ENCODE data around the gene ITGA11.
A peak's percentile ranks its signal among the peaks of the same experiment; 100 is the strongest.

ITGA11 gene

GRCh38 chr15:68298882-68299381 lies 133.0 kb downstream of the ITGA11 start:
- peaks cover 6 to 38% of the 10 kb centered on the region in 2 donors for H3K4me1 ChIP-seq (ENCODE audit: control insufficient read depth in 1 of 2, insufficient read depth in 2 of 2, low read length in 2 of 2)
- peak overlapping the region; percentile 41 to 54 for H3K4me3 ChIP-seq (ENCODE audit: low read depth in 1 of 2, low read length in 2 of 2)
- H3K36me3 ChIP-seq (ENCODE audit: control insufficient read depth in 1 of 2, insufficient read depth in 2 of 2, low read length in 2 of 2) = peaks cover 0 to 3% of the 10 kb centered on the region in 2 donors
- no peaks in the 10 kb centered on the region for H3K27me3 ChIP-seq (ENCODE audit: low read depth, low read length)
- H3K27ac ChIP-seq (ENCODE audit: low read length) = peak overlapping the region; percentile 42
- no peaks in the 10 kb centered on the region for H3K9me3 ChIP-seq (ENCODE audit: control insufficient read depth in 1 of 2, low read length in 2 of 2)

GRCh38 chr15:68298336-68298735 lies 133.6 kb downstream of the ITGA11 start:
- peaks cover 3% of the 10 kb centered on the region in 2 donors for H3K36me3 ChIP-seq (ENCODE audit: control insufficient read depth in 1 of 2, insufficient read depth in 2 of 2, low read length in 2 of 2)
- no peaks in the 10 kb centered on the region for H3K9me3 ChIP-seq (ENCODE audit: control insufficient read depth in 1 of 2, low read length in 2 of 2)
- no peaks in the 10 kb centered on the region for H3K27me3 ChIP-seq (ENCODE audit: low read depth, low read length)
- H3K4me3 ChIP-seq (ENCODE audit: low read depth in 1 of 2, low read length in 2 of 2) = no peak overlapping the region
- H3K4me1 ChIP-seq (ENCODE audit: control insufficient read depth in 1 of 2, insufficient read depth in 2 of 2, low read length in 2 of 2) = peaks cover 6 to 44% of the 10 kb centered on the region in 2 donors
- H3K27ac ChIP-seq (ENCODE audit: low read length) = no peak overlapping the region

- peaks cover 6 to 64% of the 10 kb centered on the region in 2 donors for H3K4me1 ChIP-seq (ENCODE audit: control insufficient read depth in 1 of 2, insufficient read depth in 2 of 2, low read length in 2 of 2)
- peaks cover 10 to 21% of the 10 kb centered on the region in 2 donors for H3K36me3 ChIP-seq (ENCODE audit: control insufficient read depth in 1 of 2, insufficient read depth in 2 of 2, low read length in 2 of 2)
- H3K27ac ChIP-seq (ENCODE audit: low read length) = no peak overlapping the region
- H3K9me3 ChIP-seq (ENCODE audit: control insufficient read depth in 1 of 2, low read length in 2 of 2) = no peaks in the 10 kb centered on the region
- H3K27me3 ChIP-seq (ENCODE audit: low read depth, low read length) = no peaks in the 10 kb centered on the region
- no peak overlapping the region for H3K4me3 ChIP-seq (ENCODE audit: low read depth in 1 of 2, low read length in 2 of 2)
Measured at GRCh38 chr15:68295014-68295805, 136.8 kb downstream of the ITGA11 start.

GRCh38 chr15:68292967-68293366 lies 139.0 kb downstream of the ITGA11 start:
- H3K4me3 ChIP-seq (ENCODE audit: low read depth in 1 of 2, low read length in 2 of 2) = no peak overlapping the region
- peaks cover 18 to 30% of the 10 kb centered on the region in 2 donors for H3K36me3 ChIP-seq (ENCODE audit: control insufficient read depth in 1 of 2, insufficient read depth in 2 of 2, low read length in 2 of 2)
- H3K27me3 ChIP-seq (ENCODE audit: low read depth, low read length) = no peaks in the 10 kb centered on the region
- H3K27ac ChIP-seq (ENCODE audit: low read length) = no peak overlapping the region
- H3K4me1 ChIP-seq (ENCODE audit: control insufficient read depth in 1 of 2, insufficient read depth in 2 of 2, low read length in 2 of 2) = peaks cover 0 to 56% of the 10 kb centered on the region in 2 donors
- no peaks in the 10 kb centered on the region for H3K9me3 ChIP-seq (ENCODE audit: control insufficient read depth in 1 of 2, low read length in 2 of 2)

GRCh38 chr15:68292157-68292781 lies 139.7 kb downstream of the ITGA11 start:
- Histone ChIP-seq H3K27me3 (ENCODE audit: low read depth, low read length) (no peaks in the 10 kb centered on the region), H3K9me3 (ENCODE audit: control insufficient read depth in 1 of 2, low read length in 2 of 2) (no peaks in the 10 kb centered on the region), H3K4me1 (ENCODE audit: control insufficient read depth in 1 of 2, insufficient read depth in 2 of 2, low read length in 2 of 2) (peaks cover 0 to 61% of the 10 kb centered on the region in 2 donors), H3K36me3 (ENCODE audit: control insufficient read depth in 1 of 2, insufficient read depth in 2 of 2, low read length in 2 of 2) (peaks cover 18 to 26% of the 10 kb centered on the region in 2 donors), H3K4me3 (ENCODE audit: low read depth in 1 of 2, low read length in 2 of 2) (no peak overlapping the region), H3K27ac (ENCODE audit: low read length) (no peak overlapping the region)

GRCh38 chr15:68290715-68291114 lies 141.2 kb downstream of the ITGA11 start:
- H3K9me3 ChIP-seq (ENCODE audit: control insufficient read depth in 1 of 2, low read length in 2 of 2) = no peaks in the 10 kb centered on the region
- H3K36me3 ChIP-seq (ENCODE audit: control insufficient read depth in 1 of 2, insufficient read depth in 2 of 2, low read length in 2 of 2) = peaks cover 18 to 26% of the 10 kb centered on the region in 2 donors
- H3K4me1 ChIP-seq (ENCODE audit: control insufficient read depth in 1 of 2, insufficient read depth in 2 of 2, low read length in 2 of 2) = peaks cover 0 to 64% of the 10 kb centered on the region in 2 donors
- no peak overlapping the region for H3K27ac ChIP-seq (ENCODE audit: low read length)
- no peaks in the 10 kb centered on the region for H3K27me3 ChIP-seq (ENCODE audit: low read depth, low read length)
- no peak overlapping the region for H3K4me3 ChIP-seq (ENCODE audit: low read depth in 1 of 2, low read length in 2 of 2)

GRCh38 chr15:68289621-68290352 lies 142.2 kb downstream of the ITGA11 start:
- H3K27ac ChIP-seq (ENCODE audit: low read length) = no peak overlapping the region

GRCh38 chr15:68289057-68289456 lies 142.9 kb downstream of the ITGA11 start:
- Histone ChIP-seq H3K4me3 (ENCODE audit: low read depth in 1 of 2, low read length in 2 of 2) (no peak overlapping the region), H3K27me3 (ENCODE audit: low read depth, low read length) (no peaks in the 10 kb centered on the region), H3K4me1 (ENCODE audit: control insufficient read depth in 1 of 2, insufficient read depth in 2 of 2, low read length in 2 of 2) (peaks cover 0 to 53% of the 10 kb centered on the region in 2 donors), H3K9me3 (ENCODE audit: control insufficient read depth in 1 of 2, low read length in 2 of 2) (no peaks in the 10 kb centered on the region), H3K27ac (ENCODE audit: low read length) (no peak overlapping the region), H3K36me3 (ENCODE audit: control insufficient read depth in 1 of 2, insufficient read depth in 2 of 2, low read length in 2 of 2) (peaks cover 29 to 31% of the 10 kb centered on the region in 2 donors)

More at GRCh38 chr15:68289621-68290352, 142.2 kb downstream of the ITGA11 start:
- Histone ChIP-seq H3K4me1 (ENCODE audit: control insufficient read depth in 1 of 2, insufficient read depth in 2 of 2, low read length in 2 of 2) (peaks cover 0 to 58% of the 10 kb centered on the region in 2 donors), H3K4me3 (ENCODE audit: low read depth in 1 of 2, low read length in 2 of 2) (no peak overlapping the region), H3K36me3 (ENCODE audit: control insufficient read depth in 1 of 2, insufficient read depth in 2 of 2, low read length in 2 of 2) (peaks cover 24 to 28% of the 10 kb centered on the region in 2 donors), H3K27me3 (ENCODE audit: low read depth, low read length) (no peaks in the 10 kb centered on the region), H3K9me3 (ENCODE audit: control insufficient read depth in 1 of 2, low read length in 2 of 2) (no peaks in the 10 kb centered on the region)

- H3K36me3 ChIP-seq (ENCODE audit: control insufficient read depth in 1 of 2, insufficient read depth in 2 of 2, low read length in 2 of 2) = peaks cover 24 to 26% of the 10 kb centered on the region in 2 donors
- H3K27ac ChIP-seq (ENCODE audit: low read length) = no peak overlapping the region
- no peaks in the 10 kb centered on the region for H3K27me3 ChIP-seq (ENCODE audit: low read depth, low read length)
- no peak overlapping the region for H3K4me3 ChIP-seq (ENCODE audit: low read depth in 1 of 2, low read length in 2 of 2)
- H3K9me3 ChIP-seq (ENCODE audit: control insufficient read depth in 1 of 2, low read length in 2 of 2) = no peaks in the 10 kb centered on the region
- H3K4me1 ChIP-seq (ENCODE audit: control insufficient read depth in 1 of 2, insufficient read depth in 2 of 2, low read length in 2 of 2) = peaks cover 4 to 44% of the 10 kb centered on the region in 2 donors
Measured at GRCh38 chr15:68286256-68286655, 145.7 kb downstream of the ITGA11 start.

- H3K9me3 ChIP-seq (ENCODE audit: control insufficient read depth in 1 of 2, low read length in 2 of 2) = no peaks in the 10 kb centered on the region
- H3K36me3 ChIP-seq (ENCODE audit: control insufficient read depth in 1 of 2, insufficient read depth in 2 of 2, low read length in 2 of 2) = peaks cover 15 to 21% of the 10 kb centered on the region in 2 donors
- H3K27me3 ChIP-seq (ENCODE audit: low read depth, low read length) = no peaks in the 10 kb centered on the region
- no peak overlapping the region for H3K27ac ChIP-seq (ENCODE audit: low read length)
- H3K4me1 ChIP-seq (ENCODE audit: control insufficient read depth in 1 of 2, insufficient read depth in 2 of 2, low read length in 2 of 2) = peaks cover 12 to 50% of the 10 kb centered on the region in 2 donors
- H3K4me3 ChIP-seq (ENCODE audit: low read depth in 1 of 2, low read length in 2 of 2) = no peak overlapping the region
Measured at GRCh38 chr15:68285259-68285980, 146.5 kb downstream of the ITGA11 start.
